Muscle of back (tissue), 11 donors: Measurements from ENCODE around the gene BOD1L1. TPM values are rescaled to one million over a fixed set of nuclear protein-coding genes. Genes with fewer than 3 reads are reported as not detected.

Experiments used
- DNase-seq, 3 donors: peaks; one replicate each; pipeline versions ENCODE4 v3.0.0 to v3.0.0-alpha.2; 2013
- polyA plus RNA-seq, 10 donors: library from polyadenylated mRNA; unstranded; fragments of 120-200 nt; gene quantifications; one replicate each; pipeline ENCODE4 v1.2.1, GENCODE V29; 2013; ENCODE audit not compliant: insufficient read length in 10 of 10

BOD1L1 gene
- polyA plus RNA-seq, 10 donors: 27.8 to 43.2 (median 35.0) TPM

- DNase-seq: peak in 1 of 3 donors; percentile 54
Measured at GRCh38 chr4:13559413-13559812, 68.1 kb downstream of the BOD1L1 start.

GRCh38 chr4:13558881-13559280, 68.6 kb downstream of the BOD1L1 start:
- DNase-seq: no peak

GRCh38 chr4:13555325-13555724, 72.2 kb downstream of the BOD1L1 start:
- DNase-seq: no peak

- no peak for DNase-seq
Measured at GRCh38 chr4:13553081-13553480, 74.4 kb downstream of the BOD1L1 start.

GRCh38 chr4:13548984-13549546, 78.5 kb downstream of the BOD1L1 start:
- DNase-seq: peak; percentile 51 to 86 (median 79)

- DNase-seq: no peak
Measured at GRCh38 chr4:13548059-13548983, 79.2 kb downstream of the BOD1L1 start.

- peak in 1 of 3 donors; percentile 24 for DNase-seq
Measured at GRCh38 chr4:13547485-13548041, 80.0 kb downstream of the BOD1L1 start.

GRCh38 chr4:13546941-13547484, 80.5 kb downstream of the BOD1L1 start:
- peak in 1 of 3 donors; percentile 57 for DNase-seq

- DNase-seq: peak in 1 of 3 donors; percentile 54
Measured at GRCh38 chr4:13546142-13546940, 81.2 kb downstream of the BOD1L1 start.

- DNase-seq: no peak
Measured at GRCh38 chr4:13545394-13545808, 82.1 kb downstream of the BOD1L1 start.

GRCh38 chr4:13544606-13545393, 82.7 kb downstream of the BOD1L1 start:
- peak; percentile 63 to 91 (median 82) for DNase-seq

GRCh38 chr4:13543839-13544605, 83.5 kb downstream of the BOD1L1 start, which contains the start of gene NKX3-2:
NKX3-2 (minus strand) TSS chr4:13544508; CDS start chr4:13544414, 94 bp downstream.
- peak in 1 of 3 donors; percentile 59 for DNase-seq

- DNase-seq: no peak
Measured at GRCh38 chr4:13543032-13543838, 84.3 kb downstream of the BOD1L1 start.

- no peak for DNase-seq
Measured at GRCh38 chr4:13542577-13543031, 84.9 kb downstream of the BOD1L1 start.

- DNase-seq: no peak
Measured at GRCh38 chr4:13541720-13542576, 85.6 kb downstream of the BOD1L1 start.

- DNase-seq: no peak
Measured at GRCh38 chr4:13541176-13541604, 86.3 kb downstream of the BOD1L1 start.

- no peak for DNase-seq
Measured at GRCh38 chr4:13540446-13541175, 86.9 kb downstream of the BOD1L1 start.
